Nephron (organoid): Measurements from ENCODE around the gene EXD3.

Experiments
- H3K27ac Mint-ChIP-seq, 3 experiments: 2 replicates each; pipeline ENCODE4 v1.8.0; 2020; ENCODE audit warnings: mixed read lengths in 3 of 3, mild to moderate bottlenecking in 2 of 3, moderate library complexity in 1 of 3
- H3K27me3 Mint-ChIP-seq: 2 replicates; pipeline ENCODE4 v1.8.0; 2021; ENCODE audit warnings: low read depth, mild to moderate bottlenecking, moderate library complexity, mixed read lengths
- H3K36me3 Mint-ChIP-seq: 2 replicates; pipeline ENCODE4 v1.8.0; 2020; ENCODE audit warnings: low read depth, mixed read lengths
- H3K4me1 Mint-ChIP-seq: 2 replicates; pipeline ENCODE4 v1.8.0; 2020; ENCODE audit warnings: mixed read lengths
- H3K4me3 Mint-ChIP-seq, 3 experiments: 2 replicates each; pipeline ENCODE4 v1.8.0; 2020; ENCODE audit warnings: mild to moderate bottlenecking in 3 of 3, mixed read lengths in 3 of 3, moderate library complexity in 2 of 3
- H3K9me3 Mint-ChIP-seq: 2 replicates; pipeline ENCODE4 v1.8.0; 2020; ENCODE audit warnings: mixed read lengths
- TF ChIP-seq, protein P1 (sequence below), 3 experiments: fragments of 200-600 bp; sonication (generic); IDR thresholded peaks; one replicate each; pipeline ENCODE4 v1.5.0; 2021; ENCODE audit warnings: antibody characterized with exemption in 3 of 3; ENCODE audit not compliant: unreplicated experiment in 3 of 3

Gene EXD3

DNA sequence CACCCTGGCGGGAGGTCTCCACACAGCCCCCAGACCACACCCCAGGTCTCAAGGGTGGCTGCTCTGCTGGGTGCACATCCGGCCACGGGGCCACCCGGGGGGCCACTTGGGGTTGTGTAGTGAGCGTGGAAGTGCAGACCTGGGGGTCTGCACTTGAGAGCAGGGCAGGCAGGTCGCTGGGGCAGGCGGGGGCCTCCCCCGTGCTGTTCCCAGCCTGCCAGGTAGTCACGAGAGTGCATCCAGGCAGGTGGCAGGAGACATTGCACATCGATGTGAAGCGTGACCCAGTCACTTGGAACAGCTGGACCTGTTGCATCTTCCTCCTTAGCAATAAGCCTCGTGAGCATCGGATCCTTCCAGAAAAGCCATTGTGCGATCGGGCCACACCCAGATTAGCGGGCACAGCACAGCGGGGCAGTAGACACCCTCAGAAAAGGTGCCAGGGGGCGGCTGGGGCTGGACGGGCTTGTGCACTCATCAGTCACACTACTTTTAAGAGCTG is 23.0 kb upstream of the EXD3 start:
- Mint-ChIP-seq H3K27ac (no peak overlapping the region), H3K36me3 (no peaks in the 10 kb centered on the region), H3K4me1 (peaks cover 24% of the 10 kb centered on the region), H3K4me3 (no peak overlapping the region), H3K9me3 (peaks cover 2% of the 10 kb centered on the region), H3K27me3 (peaks cover 4% of the 10 kb centered on the region)
- TF ChIP-seq, protein P1, sequence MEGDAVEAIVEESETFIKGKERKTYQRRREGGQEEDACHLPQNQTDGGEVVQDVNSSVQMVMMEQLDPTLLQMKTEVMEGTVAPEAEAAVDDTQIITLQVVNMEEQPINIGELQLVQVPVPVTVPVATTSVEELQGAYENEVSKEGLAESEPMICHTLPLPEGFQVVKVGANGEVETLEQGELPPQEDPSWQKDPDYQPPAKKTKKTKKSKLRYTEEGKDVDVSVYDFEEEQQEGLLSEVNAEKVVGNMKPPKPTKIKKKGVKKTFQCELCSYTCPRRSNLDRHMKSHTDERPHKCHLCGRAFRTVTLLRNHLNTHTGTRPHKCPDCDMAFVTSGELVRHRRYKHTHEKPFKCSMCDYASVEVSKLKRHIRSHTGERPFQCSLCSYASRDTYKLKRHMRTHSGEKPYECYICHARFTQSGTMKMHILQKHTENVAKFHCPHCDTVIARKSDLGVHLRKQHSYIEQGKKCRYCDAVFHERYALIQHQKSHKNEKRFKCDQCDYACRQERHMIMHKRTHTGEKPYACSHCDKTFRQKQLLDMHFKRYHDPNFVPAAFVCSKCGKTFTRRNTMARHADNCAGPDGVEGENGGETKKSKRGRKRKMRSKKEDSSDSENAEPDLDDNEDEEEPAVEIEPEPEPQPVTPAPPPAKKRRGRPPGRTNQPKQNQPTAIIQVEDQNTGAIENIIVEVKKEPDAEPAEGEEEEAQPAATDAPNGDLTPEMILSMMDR (IDR thresholded peaks at IDR 0.05; ENCODE audit: unreplicated experiment in 3 of 3) = no peak

DNA sequence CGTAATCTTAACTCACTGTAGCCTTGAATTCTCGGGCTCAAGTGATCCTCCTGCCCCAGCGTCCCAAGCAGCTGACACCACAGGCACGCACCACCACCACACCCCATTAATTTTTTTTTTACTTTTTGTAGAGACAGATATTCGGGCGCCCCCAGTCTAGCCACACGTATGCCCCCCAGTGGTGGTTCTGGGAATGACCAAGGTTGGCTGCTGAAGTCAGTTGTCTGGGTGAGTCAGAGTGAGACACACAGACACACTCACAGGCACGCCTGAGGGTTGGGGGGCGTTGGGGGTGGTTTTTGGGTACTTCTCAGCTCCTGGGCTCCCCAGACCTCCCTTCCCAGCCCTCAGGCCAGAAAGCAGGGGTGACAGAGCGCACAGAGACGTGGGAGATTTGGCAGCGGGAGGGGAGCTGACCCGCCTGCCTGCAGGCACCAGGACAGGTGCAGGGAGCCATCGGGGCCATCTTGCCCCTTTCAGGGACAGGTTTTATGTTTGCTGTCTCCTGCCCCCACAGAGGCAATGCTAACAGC is 22.4 kb upstream of the EXD3 start:
- peaks cover 24% of the 10 kb centered on the region for H3K4me1 Mint-ChIP-seq
- H3K36me3 Mint-ChIP-seq = no peaks in the 10 kb centered on the region
- no peak overlapping the region for H3K4me3 Mint-ChIP-seq
- H3K27ac Mint-ChIP-seq = peak overlapping the region in 1 of 3 experiments; percentile 29
- TF ChIP-seq, protein P1 (IDR thresholded peaks at IDR 0.05; ENCODE audit: unreplicated experiment in 3 of 3) = peak; percentile 71 to 77 (median 75)
- H3K9me3 Mint-ChIP-seq = peaks cover 2% of the 10 kb centered on the region
- H3K27me3 Mint-ChIP-seq = peaks cover 4% of the 10 kb centered on the region

DNA sequence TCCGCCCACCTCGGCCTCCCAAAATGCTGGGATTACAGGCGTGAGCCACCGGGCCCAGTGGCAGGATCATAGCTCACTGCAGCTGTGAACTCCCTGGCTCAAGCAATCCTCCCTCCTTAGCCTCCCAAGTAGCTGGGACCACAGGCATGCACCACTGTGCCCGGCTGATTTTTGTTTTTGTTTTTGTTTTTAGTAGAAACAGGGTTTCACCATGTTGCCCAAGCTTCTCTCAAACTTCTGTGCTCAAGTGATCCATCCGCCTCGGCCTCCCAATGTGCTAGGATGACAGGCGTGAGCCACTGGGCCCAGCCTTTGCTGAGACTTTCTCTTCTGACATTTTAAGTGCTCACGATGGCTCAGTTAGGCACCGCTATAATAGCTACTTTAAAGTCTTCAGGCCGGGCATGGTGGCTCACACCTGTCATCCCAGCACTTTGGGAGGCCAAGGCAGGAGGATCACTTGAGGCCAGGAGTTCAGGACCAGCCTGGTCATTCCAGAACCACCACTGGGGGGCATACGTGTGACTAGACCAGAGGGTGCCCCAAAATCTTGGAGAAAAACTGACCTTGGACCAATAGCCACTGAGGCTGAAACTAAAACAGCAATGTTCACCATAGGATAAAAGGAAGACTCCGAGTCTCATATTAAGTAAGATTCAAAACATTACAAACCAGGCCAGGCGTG is 21.3 kb upstream of the EXD3 start:
- H3K4me3 Mint-ChIP-seq = no peak overlapping the region
- TF ChIP-seq, protein P1 (IDR thresholded peaks at IDR 0.05; ENCODE audit: unreplicated experiment in 3 of 3) = no peak
- H3K4me1 Mint-ChIP-seq = peaks cover 24% of the 10 kb centered on the region
- no peak overlapping the region for H3K27ac Mint-ChIP-seq
- peaks cover 2% of the 10 kb centered on the region for H3K9me3 Mint-ChIP-seq
- peaks cover 5% of the 10 kb centered on the region for H3K27me3 Mint-ChIP-seq
- no peaks in the 10 kb centered on the region for H3K36me3 Mint-ChIP-seq

DNA sequence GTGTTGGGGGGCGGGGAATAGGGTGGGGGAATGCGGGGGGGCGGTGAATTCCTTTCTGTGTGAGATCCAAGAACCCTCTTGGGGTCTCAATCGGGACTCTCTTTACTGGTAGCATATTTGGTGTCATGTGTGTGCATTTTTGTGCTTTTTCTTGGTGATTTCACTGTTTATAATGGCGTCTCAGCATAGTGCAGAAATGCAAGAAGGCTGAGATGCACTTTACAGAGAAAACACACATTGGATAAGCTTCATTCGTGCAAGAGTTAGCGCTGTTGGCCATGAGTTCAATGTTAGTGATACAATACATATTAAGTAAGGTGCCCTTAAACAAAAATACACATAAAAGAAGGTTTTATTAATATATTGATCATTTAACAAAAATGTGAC is 19.0 kb upstream of the EXD3 start:
- Mint-ChIP-seq H3K36me3 (no peaks in the 10 kb centered on the region), H3K27me3 (peaks cover 9% of the 10 kb centered on the region), H3K9me3 (peaks cover 2% of the 10 kb centered on the region), H3K27ac (peak overlapping the region in 1 of 3 experiments; percentile 26), H3K4me3 (peak overlapping the region; percentile 71 to 76 (median 74)), H3K4me1 (peaks cover 18% of the 10 kb centered on the region)
- TF ChIP-seq, protein P1 (IDR thresholded peaks at IDR 0.05; ENCODE audit: unreplicated experiment in 3 of 3) = no peak

DNA sequence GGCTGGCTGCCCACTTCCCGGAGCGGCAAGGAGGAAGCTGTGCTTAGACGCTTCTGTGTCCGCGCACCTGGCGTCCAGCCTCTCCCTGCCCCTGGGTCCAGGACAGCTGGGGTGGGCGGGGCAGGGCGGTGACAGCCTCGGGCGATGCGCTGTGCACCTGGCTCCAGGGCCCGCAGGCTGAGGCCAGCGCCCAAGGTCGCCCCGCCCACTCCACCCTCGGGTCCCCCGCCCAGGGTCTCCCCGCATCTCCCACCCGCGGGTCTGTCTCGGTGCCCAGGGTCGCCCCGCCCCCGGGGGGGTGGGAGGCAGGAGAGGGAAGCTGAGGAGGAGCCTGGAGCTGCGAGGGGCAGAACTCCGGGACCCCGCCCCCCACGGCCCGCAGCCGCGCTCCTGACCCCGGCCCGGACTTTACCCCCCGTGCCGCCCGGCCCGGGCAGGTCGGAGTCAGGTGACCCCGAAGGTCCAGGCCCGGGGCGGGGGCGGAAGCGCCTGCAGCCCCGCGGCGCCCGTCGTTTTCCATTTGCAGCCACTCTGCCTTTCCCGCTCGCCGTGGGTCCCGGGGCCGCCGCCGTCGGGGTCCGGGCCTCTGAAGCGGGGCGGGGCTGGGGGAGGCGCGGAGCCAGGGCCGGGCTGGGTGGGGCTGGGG is 18.4 kb upstream of the EXD3 start, which contains the start of gene ENTPD8:
TSS of gene ENTPD8 (minus strand) at position 69 of the 646 bp plus-strand sequence. CDS start 3,072 bp downstream, outside the sequence.
- H3K4me1 Mint-ChIP-seq = peaks cover 13% of the 10 kb centered on the region
- TF ChIP-seq, protein P1 (IDR thresholded peaks at IDR 0.05; ENCODE audit: unreplicated experiment in 3 of 3) = no peak
- H3K36me3 Mint-ChIP-seq = no peaks in the 10 kb centered on the region
- H3K4me3 Mint-ChIP-seq = peak within 1 kb of the TSS; percentile 71 to 76 (median 74)
- peaks cover 2% of the 10 kb centered on the region for H3K9me3 Mint-ChIP-seq
- peak within 1 kb of the TSS in 1 of 3 experiments; percentile 26 for H3K27ac Mint-ChIP-seq
- peaks cover 9% of the 10 kb centered on the region for H3K27me3 Mint-ChIP-seq
